CD4-positive, alpha-beta T cell treated with Interleukin-2 at 100 ng/mL for 4 hours (primary cell): Measurements from ENCODE around the gene CR1L.
"Not testable (repeated sequence)": the region's sequence is repeated elsewhere in the genome, so short reads cannot be mapped to it uniquely, and the experiment has no call there.

ENCODE experiments used
- DNase-seq: peaks from one replicate; pipeline ENCODE4 v3.0.0-alpha.2; 2020; ENCODE audit warnings: low spot score

Gene CR1L

GRCh38 chr1:207682872-207683434 is 38.0 kb downstream of the CR1L start:
- DNase-seq, result not testable (repeated sequence)

- DNase-seq, result not testable (repeated sequence)
Measured at GRCh38 chr1:207690551-207690950, 45.6 kb downstream of the CR1L start.

GRCh38 chr1:207691010-207691409 is 46.1 kb downstream of the CR1L start:
- no peak for DNase-seq

GRCh38 chr1:207691841-207692240 is 46.9 kb downstream of the CR1L start:
- DNase-seq, result no peak

- not testable (repeated sequence) for DNase-seq
Measured at GRCh38 chr1:207692291-207692690, 47.4 kb downstream of the CR1L start.

- DNase-seq, result no peak
Measured at GRCh38 chr1:207695891-207696290, 51.0 kb downstream of the CR1L start.

GRCh38 chr1:207698822-207699483 is 54.0 kb downstream of the CR1L start:
- DNase-seq, result peak; percentile 26

- DNase-seq, result no peak
Measured at GRCh38 chr1:207702317-207702716, 57.4 kb downstream of the CR1L start.

GRCh38 chr1:207703712-207704111 is 58.8 kb downstream of the CR1L start:
- DNase-seq, result no peak

GRCh38 chr1:207708004-207708403 is 63.1 kb downstream of the CR1L start:
- DNase-seq, result not testable (repeated sequence)

- DNase-seq, result no peak
Measured at GRCh38 chr1:207711285-207711684, 66.4 kb downstream of the CR1L start.

- not testable (repeated sequence) for DNase-seq
Measured at GRCh38 chr1:207712701-207713100, 67.8 kb downstream of the CR1L start.

- no peak for DNase-seq
Measured at GRCh38 chr1:207713529-207713928, 68.6 kb downstream of the CR1L start.

GRCh38 chr1:207719234-207719633 is 74.3 kb downstream of the CR1L start:
- DNase-seq, result no peak

GRCh38 chr1:207728200-207728858 is 83.4 kb downstream of the CR1L start:
- not testable (repeated sequence) for DNase-seq

GRCh38 chr1:207737503-207738157 is 92.7 kb downstream of the CR1L start:
- DNase-seq, result not testable (repeated sequence)

- DNase-seq, result not testable (repeated sequence)
Measured at GRCh38 chr1:207738158-207738659, 93.3 kb downstream of the CR1L start.

GRCh38 chr1:207740207-207740606 is 95.3 kb downstream of the CR1L start:
- no peak for DNase-seq

- DNase-seq, result no peak
Measured at GRCh38 chr1:207742850-207743555, 98.1 kb downstream of the CR1L start.

- no peak for DNase-seq
Measured at GRCh38 chr1:207744000-207744534, 99.1 kb downstream of the CR1L start.

GRCh38 chr1:207745285-207745684 is 100.4 kb downstream of the CR1L start:
- no peak for DNase-seq
